HepG2 (cell line): Measurements from ENCODE around the gene WDR37.

Experiments
- BHLHE40 ChIP-seq: IDR thresholded peaks from 2 replicates; pipeline ENCODE4 v1.6.1; 2011; ENCODE audit warnings: low read length, improper control_type of control experiment
- CBFB ChIP-seq: sonication (generic); formaldehyde crosslinking; IDR thresholded peaks from 2 replicates; pipeline ENCODE4 v1.4.0; 2020; ENCODE audit warnings: missing genetic modification reagents
- CCAR2 ChIP-seq: fragments of 200-400 bp; formaldehyde crosslinking; optimal IDR thresholded peaks from 2 replicates; pipeline ENCODE3; 2018; ENCODE audit warnings: low read depth, mild to moderate bottlenecking, low read length, moderate library complexity
- DPF2 ChIP-seq: sonication (generic); formaldehyde crosslinking; IDR thresholded peaks from 2 replicates; pipeline ENCODE4 v1.4.0; 2020; ENCODE audit warnings: mild to moderate bottlenecking, low read depth, missing genetic modification reagents, borderline replicate concordance
- EP300 ChIP-seq, 3 experiments: sonication (generic) in 1 of 3; formaldehyde crosslinking in 1 of 3; IDR thresholded peaks; 2 replicates each; pipeline versions ENCODE4 v1.5.1 to v1.6.1; 2011 to 2020; ENCODE audit warnings: low read depth in 2 of 3, low read length in 2 of 3, borderline replicate concordance in 1 of 3, improper control_type of control experiment in 1 of 3, mild to moderate bottlenecking in 1 of 3, missing genetic modification reagents in 1 of 3, moderate library complexity in 1 of 3
- FOXM1 ChIP-seq: sonication (generic); formaldehyde crosslinking; IDR thresholded peaks from 2 replicates; pipeline ENCODE4 v1.5.0; 2020; ENCODE audit warnings: missing genetic modification reagents
- POLR2A ChIP-seq, 2 experiments: IDR thresholded peaks; 2 replicates each; pipeline ENCODE4 v1.6.1; 2011; ENCODE audit warnings: low read depth in 2 of 2, low read length in 2 of 2, mild to moderate bottlenecking in 1 of 2, moderate library complexity in 1 of 2; ENCODE audit not compliant: insufficient read depth in 1 of 2
- TMF1 ChIP-seq: sonication (generic); formaldehyde crosslinking; IDR thresholded peaks from 2 replicates; pipeline ENCODE4 v1.8.1; 2022; ENCODE audit warnings: low read depth, missing genetic modification reagents
- ZBTB7A ChIP-seq: sonication (generic); formaldehyde crosslinking; IDR thresholded peaks from 2 replicates; pipeline ENCODE4 v1.8.0; 2022; ENCODE audit warnings: mild to moderate bottlenecking, missing genetic modification reagents
- ZNF24 ChIP-seq: fragments of 450-650 bp; IDR thresholded peaks from 2 replicates; pipeline ENCODE4 v1.6.1; 2017; ENCODE audit warnings: antibody characterized with exemption, mild to moderate bottlenecking
- TF ChIP-seq, protein P1 (sequence below): IDR thresholded peaks from 2 replicates; pipeline ENCODE4 v1.6.1; 2012; ENCODE audit warnings: inconsistent platforms
- TF ChIP-seq, protein P2 (sequence below): IDR thresholded peaks from 2 replicates; pipeline ENCODE4 v1.6.1; 2016; ENCODE audit warnings: low read depth
- TF ChIP-seq, protein P3 (sequence below): sonication (generic); formaldehyde crosslinking; IDR thresholded peaks from 2 replicates; pipeline ENCODE4 v1.5.0; 2020; ENCODE audit warnings: mild to moderate bottlenecking, missing genetic modification reagents, moderate library complexity
- TF ChIP-seq, protein P4 (sequence below): sonication (generic); formaldehyde crosslinking; IDR thresholded peaks from 2 replicates; pipeline ENCODE4 v1.4.0; 2020; ENCODE audit warnings: low read depth, mild to moderate bottlenecking, missing genetic modification reagents

DNA sequence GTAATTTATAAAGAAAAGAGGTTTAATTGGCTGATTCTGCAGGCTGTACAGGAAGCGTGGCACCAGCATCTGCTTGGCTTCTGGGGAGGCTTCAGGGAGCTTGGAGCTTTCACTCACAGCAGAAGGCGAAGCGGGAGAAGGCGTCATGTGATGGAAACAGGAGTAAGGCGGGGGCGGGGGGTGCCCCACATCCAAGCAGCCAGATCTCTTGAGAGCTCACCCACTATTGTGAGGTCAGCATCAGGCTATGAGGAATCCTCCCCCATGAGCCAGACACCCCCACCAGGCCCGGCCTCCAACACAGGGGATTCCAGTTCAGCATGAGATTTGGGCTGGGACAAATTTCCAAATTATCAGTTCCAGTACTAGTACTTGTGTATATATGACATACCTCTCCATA, 46.2 kb downstream of the WDR37 start:
- TF ChIP-seq, protein P1, sequence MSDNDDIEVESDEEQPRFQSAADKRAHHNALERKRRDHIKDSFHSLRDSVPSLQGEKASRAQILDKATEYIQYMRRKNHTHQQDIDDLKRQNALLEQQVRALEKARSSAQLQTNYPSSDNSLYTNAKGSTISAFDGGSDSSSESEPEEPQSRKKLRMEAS = no peak
- TF ChIP-seq ZBTB7A (CRISPR knock-in tag) (no peak), DPF2 (no peak), FOXM1 (CRISPR knock-in tag) (no peak), CBFB (CRISPR knock-in tag) (no peak), TMF1 (no peak), BHLHE40 (no peak), EP300 (IDR thresholded peaks at IDR 0.05; ENCODE audit: low read depth in 2 of 2, low read length in 2 of 2) (no peak), EP300 (CRISPR knock-in tag; IDR thresholded peaks at IDR 0.05; ENCODE audit: borderline replicate concordance) (no peak), POLR2A (IDR thresholded peaks at IDR 0.05; ENCODE audit: insufficient read depth in 1 of 2, low read depth in 2 of 2, low read length in 2 of 2) (no peak), ZNF24 (no peak), CCAR2 (no peak)
- TF ChIP-seq, protein P2, sequence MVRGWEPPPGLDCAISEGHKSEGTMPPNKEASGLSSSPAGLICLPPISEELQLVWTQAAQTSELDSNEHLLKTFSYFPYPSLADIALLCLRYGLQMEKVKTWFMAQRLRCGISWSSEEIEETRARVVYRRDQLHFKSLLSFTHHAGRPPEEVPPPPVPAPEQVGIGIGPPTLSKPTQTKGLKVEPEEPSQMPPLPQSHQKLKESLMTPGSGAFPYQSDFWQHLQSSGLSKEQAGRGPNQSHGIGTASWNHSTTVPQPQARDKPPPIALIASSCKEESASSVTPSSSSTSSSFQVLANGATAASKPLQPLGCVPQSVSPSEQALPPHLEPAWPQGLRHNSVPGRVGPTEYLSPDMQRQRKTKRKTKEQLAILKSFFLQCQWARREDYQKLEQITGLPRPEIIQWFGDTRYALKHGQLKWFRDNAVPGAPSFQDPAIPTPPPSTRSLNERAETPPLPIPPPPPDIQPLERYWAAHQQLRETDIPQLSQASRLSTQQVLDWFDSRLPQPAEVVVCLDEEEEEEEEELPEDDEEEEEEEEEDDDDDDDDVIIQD (CRISPR knock-in tag) = no peak
- TF ChIP-seq, protein P3, sequence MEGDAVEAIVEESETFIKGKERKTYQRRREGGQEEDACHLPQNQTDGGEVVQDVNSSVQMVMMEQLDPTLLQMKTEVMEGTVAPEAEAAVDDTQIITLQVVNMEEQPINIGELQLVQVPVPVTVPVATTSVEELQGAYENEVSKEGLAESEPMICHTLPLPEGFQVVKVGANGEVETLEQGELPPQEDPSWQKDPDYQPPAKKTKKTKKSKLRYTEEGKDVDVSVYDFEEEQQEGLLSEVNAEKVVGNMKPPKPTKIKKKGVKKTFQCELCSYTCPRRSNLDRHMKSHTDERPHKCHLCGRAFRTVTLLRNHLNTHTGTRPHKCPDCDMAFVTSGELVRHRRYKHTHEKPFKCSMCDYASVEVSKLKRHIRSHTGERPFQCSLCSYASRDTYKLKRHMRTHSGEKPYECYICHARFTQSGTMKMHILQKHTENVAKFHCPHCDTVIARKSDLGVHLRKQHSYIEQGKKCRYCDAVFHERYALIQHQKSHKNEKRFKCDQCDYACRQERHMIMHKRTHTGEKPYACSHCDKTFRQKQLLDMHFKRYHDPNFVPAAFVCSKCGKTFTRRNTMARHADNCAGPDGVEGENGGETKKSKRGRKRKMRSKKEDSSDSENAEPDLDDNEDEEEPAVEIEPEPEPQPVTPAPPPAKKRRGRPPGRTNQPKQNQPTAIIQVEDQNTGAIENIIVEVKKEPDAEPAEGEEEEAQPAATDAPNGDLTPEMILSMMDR = no peak
- TF ChIP-seq, protein P4, sequence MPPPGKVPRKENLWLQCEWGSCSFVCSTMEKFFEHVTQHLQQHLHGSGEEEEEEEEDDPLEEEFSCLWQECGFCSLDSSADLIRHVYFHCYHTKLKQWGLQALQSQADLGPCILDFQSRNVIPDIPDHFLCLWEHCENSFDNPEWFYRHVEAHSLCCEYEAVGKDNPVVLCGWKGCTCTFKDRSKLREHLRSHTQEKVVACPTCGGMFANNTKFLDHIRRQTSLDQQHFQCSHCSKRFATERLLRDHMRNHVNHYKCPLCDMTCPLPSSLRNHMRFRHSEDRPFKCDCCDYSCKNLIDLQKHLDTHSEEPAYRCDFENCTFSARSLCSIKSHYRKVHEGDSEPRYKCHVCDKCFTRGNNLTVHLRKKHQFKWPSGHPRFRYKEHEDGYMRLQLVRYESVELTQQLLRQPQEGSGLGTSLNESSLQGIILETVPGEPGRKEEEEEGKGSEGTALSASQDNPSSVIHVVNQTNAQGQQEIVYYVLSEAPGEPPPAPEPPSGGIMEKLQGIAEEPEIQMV (CRISPR knock-in tag) = no peak
